GM18873 (cell line): ENCODE data around the gene NOX3.
"Not testable (repeated sequence)": the region's sequence is repeated elsewhere in the genome, so short reads cannot be mapped to it uniquely, and the experiment has no call there.

Experiments used
- ATAC-seq: cut with Tn5 transposase; IDR thresholded peaks from one replicate; pipeline ENCODE4 v1.9.1; 2021; ENCODE audit warnings: mild to moderate bottlenecking, moderate library complexity, moderate number of reproducible peaks; ENCODE audit not compliant: unreplicated experiment, low FRiP score

The NOX3 gene

GRCh38 chr6:155455766-155456165 lies at the start of gene NOX3:
Gene NOX3, minus strand, starts transcription at chr6:155455839. Its CDS starts 39 bp downstream, at chr6:155455800.
- ATAC-seq: no peak

DNA sequence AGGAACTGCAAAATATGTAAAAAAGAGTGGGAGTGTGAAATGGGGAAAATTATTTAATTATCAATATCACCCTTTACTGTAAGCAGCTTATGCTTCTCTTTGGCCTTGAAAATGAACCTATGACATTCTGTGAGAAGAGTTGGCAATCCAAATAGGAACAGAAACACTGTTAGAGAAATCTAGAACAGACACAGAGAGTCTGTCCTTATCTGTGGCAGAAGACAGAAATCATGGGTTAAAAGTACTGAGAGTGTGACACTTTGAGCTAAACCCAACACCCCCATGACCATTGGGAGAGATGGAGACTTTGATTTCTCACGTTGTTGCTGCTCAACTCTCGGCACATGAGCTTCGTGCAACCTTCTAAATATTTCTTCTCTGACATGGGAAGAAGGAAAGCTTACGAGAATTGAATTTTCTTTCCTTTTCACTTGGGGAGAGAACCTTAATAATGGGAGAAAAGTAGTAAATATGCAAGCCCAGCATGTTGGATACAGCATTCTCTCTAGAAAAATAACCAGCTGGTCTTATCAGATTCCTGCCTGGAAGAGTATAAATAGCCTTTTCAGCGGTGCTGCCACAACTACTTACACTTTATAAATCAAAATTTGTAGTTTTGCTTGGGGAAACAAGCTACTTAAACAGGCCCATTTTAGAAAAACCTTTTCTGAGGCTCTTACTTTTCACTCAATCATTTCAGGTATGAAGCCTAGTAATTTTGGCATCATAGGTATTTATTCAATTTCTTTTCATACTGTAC lies 49.4 kb upstream of the NOX3 start:
- ATAC-seq: no peak

DNA sequence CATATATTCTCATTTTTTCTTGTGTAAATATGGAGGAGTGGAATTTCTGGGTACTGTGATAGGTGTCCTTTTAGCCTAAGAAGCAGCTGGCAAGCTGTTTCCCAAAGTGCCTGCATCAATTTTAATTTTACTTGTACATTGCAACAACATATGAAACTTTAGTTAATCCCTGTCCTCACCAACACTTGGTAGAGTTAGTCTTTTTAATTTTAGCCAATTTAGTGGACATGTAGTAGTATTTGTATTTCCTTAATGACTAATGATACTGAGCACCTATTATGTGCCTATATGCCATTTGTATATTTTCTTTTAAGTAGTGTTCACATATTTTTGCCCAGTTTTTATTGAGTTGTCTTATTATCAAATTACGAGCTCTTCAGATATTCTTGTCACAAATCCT lies 46.8 kb upstream of the NOX3 start:
- no peak for ATAC-seq

- ATAC-seq: no peak
Measured at GRCh38 chr6:155499574-155499973, 43.9 kb upstream of the NOX3 start.

- ATAC-seq: no peak
Measured at GRCh38 chr6:155498370-155498769, 42.7 kb upstream of the NOX3 start.

- ATAC-seq: peak; percentile 75
Measured at GRCh38 chr6:155497273-155497672, 41.6 kb upstream of the NOX3 start.

- ATAC-seq: no peak
Measured at GRCh38 chr6:155495011-155495768, 39.6 kb upstream of the NOX3 start.

DNA sequence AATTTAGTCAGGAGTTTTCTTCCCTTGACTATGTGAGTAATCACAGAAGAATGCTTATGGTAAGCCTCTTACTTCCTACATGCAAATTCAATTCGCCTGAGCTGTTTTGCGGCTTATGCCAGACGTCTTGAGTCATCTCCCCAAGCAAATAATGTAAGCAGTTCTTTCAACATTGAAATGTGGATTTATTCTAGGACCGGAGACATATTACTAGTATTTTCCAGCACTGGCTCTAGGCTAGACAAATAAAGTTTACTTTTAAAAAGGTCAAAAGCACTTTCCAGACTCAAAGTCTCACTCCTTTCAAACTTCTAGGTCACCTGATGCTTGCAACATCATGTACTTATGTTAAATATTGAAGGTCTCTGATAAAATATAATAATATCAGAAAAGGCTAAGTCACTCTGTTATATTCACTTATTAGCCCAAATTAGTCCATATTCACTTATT lies 38.1 kb upstream of the NOX3 start:
- peak; percentile 73 for ATAC-seq

GRCh38 chr6:155493026-155493693 lies 37.5 kb upstream of the NOX3 start:
- no peak for ATAC-seq

GRCh38 chr6:155492061-155492735 lies 36.6 kb upstream of the NOX3 start:
- ATAC-seq: no peak

GRCh38 chr6:155491421-155491820 lies 35.8 kb upstream of the NOX3 start:
- no peak for ATAC-seq

DNA sequence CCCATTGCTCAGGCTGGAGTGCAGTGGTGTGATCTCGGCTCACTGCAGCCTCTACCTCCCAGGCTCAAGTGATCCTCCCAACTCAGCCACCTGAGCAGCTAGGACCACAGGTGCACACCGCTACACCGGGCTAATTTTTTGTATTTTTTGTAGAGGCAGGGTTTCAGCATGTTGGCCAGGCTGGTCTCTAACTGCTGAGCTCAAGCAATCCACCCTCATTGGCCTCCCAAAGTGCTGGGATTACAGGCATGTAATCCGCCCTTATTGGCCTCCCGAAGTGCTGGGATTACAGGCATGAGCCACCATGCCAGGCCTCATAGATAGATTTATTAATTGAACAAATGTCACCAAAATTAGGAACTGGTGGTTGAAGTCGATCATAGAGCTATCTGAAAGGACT lies 32.6 kb upstream of the NOX3 start:
- not testable (repeated sequence) for ATAC-seq

- ATAC-seq: no peak
Measured at GRCh38 chr6:155487371-155488130, 31.9 kb upstream of the NOX3 start.

DNA sequence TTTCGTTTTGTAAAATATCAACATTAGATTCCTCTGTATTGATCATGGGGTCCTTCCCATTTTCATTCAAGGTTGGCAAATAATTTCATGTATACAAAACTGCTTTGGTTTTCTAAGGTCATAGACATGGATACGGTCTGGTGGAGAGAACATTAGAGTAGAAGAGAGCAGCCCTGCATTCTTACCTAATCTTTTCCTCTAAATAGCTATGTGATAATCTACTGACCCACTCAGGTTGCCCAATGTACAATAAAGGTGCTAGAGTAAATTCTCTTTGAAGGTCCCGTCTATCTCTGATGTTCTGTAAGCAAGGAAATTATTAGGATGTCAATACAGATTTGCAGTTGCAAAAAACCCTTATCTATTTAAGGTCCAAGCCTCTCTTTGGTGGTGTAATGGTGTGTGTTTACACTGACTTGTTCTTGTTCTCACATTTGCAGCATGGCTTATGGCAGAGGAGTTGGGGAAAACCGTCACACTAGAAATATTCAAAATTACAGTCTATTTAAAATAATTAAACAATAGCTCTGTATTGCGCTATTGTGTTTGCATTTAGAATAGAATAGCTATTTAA lies 31.2 kb upstream of the NOX3 start:
- no peak for ATAC-seq

DNA sequence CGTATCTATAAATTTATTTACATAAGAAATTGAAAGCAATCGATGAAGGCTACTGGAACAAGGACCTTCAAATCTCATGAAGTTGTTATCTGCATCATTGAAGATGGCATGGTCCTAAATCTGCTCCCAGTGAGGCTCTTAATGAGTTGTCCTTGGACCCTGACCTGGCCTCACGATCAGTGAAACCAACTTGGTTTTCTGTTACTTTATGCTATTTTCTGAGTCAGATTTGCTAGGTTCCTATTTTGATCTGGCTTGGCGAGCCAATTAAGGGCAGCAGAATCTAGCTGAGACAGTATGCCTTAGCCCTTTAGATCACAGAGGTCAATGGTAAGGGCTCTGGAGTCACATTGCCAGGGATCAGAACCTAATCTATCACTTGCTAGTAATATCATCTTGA lies 30.1 kb upstream of the NOX3 start:
- no peak for ATAC-seq

- ATAC-seq: no peak
Measured at GRCh38 chr6:155483858-155484257, 28.2 kb upstream of the NOX3 start.

DNA sequence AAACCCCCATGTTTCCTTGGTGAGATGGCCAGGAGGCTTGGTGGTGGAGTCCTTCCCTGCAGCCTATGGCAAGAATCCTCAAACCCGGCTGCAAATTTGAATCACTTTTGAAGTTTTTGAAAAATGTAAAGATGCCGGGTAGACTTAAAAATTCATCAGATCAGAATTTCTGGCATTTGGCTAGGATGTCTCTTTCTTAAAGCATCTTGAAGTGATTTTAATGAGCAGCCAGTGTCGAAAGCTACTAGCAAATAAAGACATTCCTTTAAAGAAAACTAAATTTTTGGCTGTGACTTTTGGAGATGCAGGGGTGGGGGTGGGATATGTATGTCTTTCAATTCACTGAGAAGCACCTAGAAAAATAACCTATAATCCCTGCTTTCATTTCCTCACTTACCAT lies 25.6 kb upstream of the NOX3 start:
- ATAC-seq: no peak

DNA sequence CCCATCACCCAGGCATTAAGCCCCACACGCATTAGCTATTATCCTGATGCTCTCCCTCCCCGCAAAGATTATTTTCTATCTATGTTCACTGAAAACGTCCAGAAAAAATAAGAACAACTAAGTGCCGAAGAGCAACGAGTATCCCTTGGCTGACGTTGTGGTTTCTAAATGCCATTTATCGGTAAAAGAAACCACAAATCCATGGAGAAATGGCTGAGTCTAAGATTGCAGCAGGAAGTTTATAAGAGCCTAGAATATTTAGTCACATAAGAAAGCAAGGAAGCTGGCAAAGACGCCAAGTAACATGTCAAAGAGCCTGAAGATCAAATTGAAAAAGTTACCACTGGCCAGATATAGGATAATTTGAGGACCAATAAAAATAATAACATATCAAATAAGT lies 18.1 kb upstream of the NOX3 start:
- ATAC-seq: no peak

GRCh38 chr6:155472886-155473285 lies 17.2 kb upstream of the NOX3 start:
- ATAC-seq: no peak
